Keratinocyte (primary cell): ENCODE data around the gene TMEM131. TPM values are rescaled to one million over a fixed set of nuclear protein-coding genes. Genes with fewer than 3 reads are reported as not detected.

ENCODE experiments used
- DNase-seq: peaks from one replicate; pipeline ENCODE4 v3.0.0-alpha.2; 2011; ENCODE audit warnings: low read depth, missing footprints, low spot score
- FAIRE-seq: peaks from 2 replicates; lab custom pipeline; 2011; peaks lifted over from hg19 to GRCh38; lab: Jason Lieb, UNC
- H2AFZ ChIP-seq: 2 replicates; pipeline ENCODE4 v1.6.0; 2012; ENCODE audit warnings: low read length, control low read depth, inconsistent platforms; ENCODE audit not compliant: control insufficient read depth
- H3K27ac ChIP-seq: 2 replicates; pipeline ENCODE4 v1.5.1; 2011; ENCODE audit warnings: low read length; ENCODE audit not compliant: control insufficient read depth, insufficient read depth
- H3K27me3 ChIP-seq: 3 replicates; pipeline ENCODE4 v1.6.0; 2011; ENCODE audit warnings: low read length; ENCODE audit not compliant: control insufficient read depth, insufficient read depth; ENCODE audit errors: extremely low read depth
- H3K36me3 ChIP-seq, 2 experiments: 2 replicates in 1 of 2; 3 replicates in 1 of 2; pipeline ENCODE4 v1.5.1; 2011; ENCODE audit warnings: low read length in 2 of 2, mild to moderate bottlenecking in 1 of 2; ENCODE audit not compliant: control insufficient read depth in 2 of 2, insufficient read depth in 2 of 2; ENCODE audit errors: extremely low read depth in 1 of 2
- H3K4me1 ChIP-seq: 3 replicates; pipeline ENCODE4 v1.5.1; 2011; ENCODE audit warnings: low read length; ENCODE audit not compliant: control insufficient read depth, insufficient read depth; ENCODE audit errors: extremely low read depth
- H3K4me2 ChIP-seq: 3 replicates; pipeline ENCODE4 v1.6.0; 2011; ENCODE audit warnings: low read depth, low read length; ENCODE audit not compliant: control insufficient read depth, insufficient read depth; ENCODE audit errors: extremely low read depth
- H3K4me3 ChIP-seq, 3 experiments: fragments of 200-600 bp in 1 of 3; sonication (generic) in 1 of 3; 2 replicates in 2 of 3; 3 replicates in 1 of 3; pipeline ENCODE4 v1.5.1; 2011 to 2016; ENCODE audit warnings: low read length in 3 of 3, mild to moderate bottlenecking in 3 of 3, control low read depth in 2 of 3, inconsistent platforms in 1 of 3, low read depth in 1 of 3, mixed read lengths in 1 of 3, mixed run types in 1 of 3, moderate library complexity in 1 of 3; ENCODE audit not compliant: control insufficient read depth in 2 of 3, insufficient read depth in 2 of 3; ENCODE audit errors: extremely low read depth in 1 of 3
- H3K79me2 ChIP-seq: 2 replicates; pipeline ENCODE4 v1.6.0; 2012; ENCODE audit warnings: low read length; ENCODE audit not compliant: control insufficient read depth, insufficient read depth
- H3K9ac ChIP-seq: 3 replicates; pipeline ENCODE4 v1.6.0; 2011; ENCODE audit warnings: low read length; ENCODE audit not compliant: control insufficient read depth, insufficient read depth; ENCODE audit errors: extremely low read depth
- H3K9me1 ChIP-seq: 3 replicates; pipeline ENCODE4 v1.6.0; 2011; ENCODE audit warnings: low read length; ENCODE audit not compliant: control insufficient read depth, insufficient read depth; ENCODE audit errors: extremely low read depth
- H3K9me3 ChIP-seq: 2 replicates; pipeline ENCODE4 v1.5.1; 2012; ENCODE audit warnings: low read depth, low read length; ENCODE audit not compliant: control insufficient read depth
- H4K20me1 ChIP-seq: 3 replicates; pipeline ENCODE4 v1.6.0; 2011; ENCODE audit warnings: low read length; ENCODE audit not compliant: control insufficient read depth, insufficient read depth; ENCODE audit errors: extremely low read depth
- CTCF ChIP-seq, 3 experiments: IDR thresholded peaks in 1 of 3; conservative IDR thresholded peaks in 1 of 3; optimal IDR thresholded peaks in 1 of 3; 2 replicates in 2 of 3; 3 replicates in 1 of 3; pipeline versions ENCODE3 to v1.5.1; 2011; ENCODE audit warnings: low read length in 3 of 3, mild to moderate bottlenecking in 3 of 3, moderate library complexity in 2 of 3, control low read depth in 1 of 3, inconsistent platforms in 1 of 3; ENCODE audit not compliant: insufficient read depth in 2 of 3; ENCODE audit errors: extremely low read depth in 1 of 3
- EZH2 ChIP-seq: IDR thresholded peaks from one replicate; pipeline ENCODE4 v1.6.1; 2012; ENCODE audit warnings: inconsistent platforms, mild to moderate bottlenecking, low read length, moderate library complexity
- dilution Hi-C: fragments of 300-500 bp; cut with MboI; formaldehyde crosslinking; loops from one replicate; pipeline ENCODE4 v1.7.0; 2020; ENCODE audit warnings: low sequenced_read_pairs; ENCODE audit not compliant: extremely low pct_ligation_motif_present
- polyA plus RNA-seq, 5 experiments: library from polyadenylated mRNA; depleted of rRNA in 3 of 5; stranded (reverse) in 3 of 5; stranded (forward) in 1 of 5; unstranded in 1 of 5; fragments of >200 nt; gene quantifications; 1 replicate in 1 of 5; 2 replicates in 3 of 5; 3 replicates in 1 of 5; pipeline versions ENCODE4 v1.2.1 to v1.2.3, GENCODE V29; 2011 to 2012; ENCODE audit warnings: missing spikeins in 2 of 5, low read depth in 1 of 5, low replicate concordance in 1 of 5

Gene TMEM131
- polyA plus RNA-seq, 1 donor (not counting 4 experiments of a cell fraction or from before 2014, with no cell fraction given), result 25.5 TPM

GRCh38 chr2:97908208-97908676 is 87.5 kb downstream of the TMEM131 start:
- Histone ChIP-seq H2AFZ (no peak overlapping the region), H3K4me3 (no peak overlapping the region), H3K4me2 (no peak overlapping the region), H3K4me1 (peaks cover 7% of the 10 kb centered on the region), H3K27ac (no peak overlapping the region), H4K20me1 (peaks cover 2% of the 10 kb centered on the region), H3K36me3 (peaks cover 0 to 5% of the 10 kb centered on the region in 2 experiments), H3K79me2 (peaks cover 25% of the 10 kb centered on the region), H3K9me1 (no peaks in the 10 kb centered on the region), H3K27me3 (no peaks in the 10 kb centered on the region), H3K9me3 (no peaks in the 10 kb centered on the region), H3K9ac (no peak overlapping the region)
- TF ChIP-seq EZH2, result no peak
- no peak for TF ChIP-seq CTCF (optimal IDR thresholded peaks at IDR 0.05 in 1 of 3, IDR thresholded peaks at IDR 0.05 in 1 of 3, conservative IDR thresholded peaks at IDR 0.05 in 1 of 3; ENCODE audit: extremely low read depth in 1 of 3, insufficient read depth in 2 of 3, low read length in 3 of 3)
- dilution Hi-C loops, result no loop called here
- DNase-seq (no peak), FAIRE-seq (no peak)

- Histone ChIP-seq H3K4me3 (no peak overlapping the region), H3K4me2 (no peak overlapping the region), H4K20me1 (peaks cover 2% of the 10 kb centered on the region), H3K9me3 (no peaks in the 10 kb centered on the region), H3K36me3 (peaks cover 0 to 5% of the 10 kb centered on the region in 2 experiments), H3K27ac (no peak overlapping the region), H3K9ac (no peak overlapping the region), H3K79me2 (peaks cover 20% of the 10 kb centered on the region), H3K27me3 (no peaks in the 10 kb centered on the region), H3K9me1 (no peaks in the 10 kb centered on the region), H2AFZ (no peak overlapping the region), H3K4me1 (peaks cover 7% of the 10 kb centered on the region)
- FAIRE-seq (no peak), DNase-seq (no peak)
- no peak for TF ChIP-seq CTCF (optimal IDR thresholded peaks at IDR 0.05 in 1 of 3, IDR thresholded peaks at IDR 0.05 in 1 of 3, conservative IDR thresholded peaks at IDR 0.05 in 1 of 3; ENCODE audit: extremely low read depth in 1 of 3, insufficient read depth in 2 of 3, low read length in 3 of 3)
- no peak for TF ChIP-seq EZH2
- dilution Hi-C loops, result no loop called here
Observed at GRCh38 chr2:97907369-97908100, 88.2 kb downstream of the TMEM131 start.
